ENCODE measurements around the gene ZRANB2.
A peak's percentile ranks its signal among the peaks of the same experiment; 100 is the strongest.

The ZRANB2 gene, protein sequence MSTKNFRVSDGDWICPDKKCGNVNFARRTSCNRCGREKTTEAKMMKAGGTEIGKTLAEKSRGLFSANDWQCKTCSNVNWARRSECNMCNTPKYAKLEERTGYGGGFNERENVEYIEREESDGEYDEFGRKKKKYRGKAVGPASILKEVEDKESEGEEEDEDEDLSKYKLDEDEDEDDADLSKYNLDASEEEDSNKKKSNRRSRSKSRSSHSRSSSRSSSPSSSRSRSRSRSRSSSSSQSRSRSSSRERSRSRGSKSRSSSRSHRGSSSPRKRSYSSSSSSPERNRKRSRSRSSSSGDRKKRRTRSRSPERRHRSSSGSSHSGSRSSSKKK

DNA sequence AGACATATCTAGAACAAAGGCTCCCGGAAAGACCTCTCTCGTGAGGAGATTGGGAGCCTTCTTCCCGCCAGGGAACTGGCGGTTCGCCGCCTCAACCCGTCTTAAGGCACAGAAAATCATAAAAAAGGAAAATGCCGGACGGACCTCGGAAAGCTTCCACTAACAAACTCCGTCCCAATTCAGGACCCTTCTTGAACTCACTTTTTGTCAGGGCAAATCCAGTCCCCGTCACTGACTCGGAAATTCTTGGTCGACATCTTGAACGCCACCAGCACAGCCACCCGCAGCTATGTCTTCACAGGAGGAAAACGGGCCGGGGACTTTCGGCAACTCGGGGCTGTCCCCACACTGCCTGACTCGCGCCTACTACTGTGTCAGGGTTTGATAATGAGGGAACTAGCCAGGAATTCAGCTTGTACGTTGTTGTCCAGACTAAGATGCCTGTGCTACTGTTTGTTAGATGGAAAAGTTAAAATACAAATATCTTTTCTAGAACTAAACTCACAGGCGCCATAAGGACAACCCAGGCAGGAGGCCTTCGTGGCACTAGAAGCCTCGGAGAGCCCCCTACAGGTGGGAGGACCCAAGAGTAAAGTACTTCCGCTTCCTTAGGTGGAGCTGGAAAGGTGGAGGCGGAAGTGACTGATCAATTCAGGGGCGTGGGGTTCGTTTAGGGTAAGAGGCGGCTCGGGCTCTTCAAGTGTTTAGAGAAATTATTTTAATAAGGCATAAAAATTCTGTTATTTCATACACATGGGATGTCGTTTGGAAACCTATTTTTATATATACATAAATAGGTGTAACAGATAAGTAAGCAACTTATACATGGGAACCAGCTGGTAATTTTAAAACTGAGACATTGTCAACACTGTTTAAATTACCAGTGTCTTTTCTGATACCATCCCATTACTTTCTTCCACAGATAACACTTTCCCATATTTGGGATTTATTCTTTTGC, at the start of gene ZRANB2:
Gene ZRANB2 (minus strand): TSS at position 297 of the 958 bp plus-strand sequence. CDS start 40 bp downstream, at position 257.
- DNase-seq (ENCODE audit: low read depth), result peak; percentile 94

GRCh38 chr1:71128060-71128459, 47.2 kb upstream of the ZRANB2 start:
- no peak for DNase-seq (ENCODE audit: low read depth)

DNA sequence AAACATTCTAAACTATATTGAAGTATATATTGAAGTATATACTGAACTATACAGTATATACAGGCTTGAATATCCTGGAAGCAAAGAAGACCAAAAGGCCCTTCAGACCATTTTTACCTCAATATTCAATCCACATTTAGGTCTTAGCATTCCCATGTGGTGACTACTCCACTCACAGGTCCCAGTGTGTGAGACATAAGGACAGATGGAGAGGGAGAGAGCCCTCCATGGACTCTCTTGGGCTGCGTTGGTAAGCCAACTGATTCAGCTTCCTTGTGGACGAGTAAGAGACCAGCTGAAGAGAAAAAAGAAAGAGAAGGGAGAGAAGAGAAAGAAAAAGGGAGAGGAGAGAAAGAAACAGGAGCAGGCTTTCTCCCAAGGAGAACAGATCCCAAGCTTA, 37.3 kb upstream of the ZRANB2 start:
- no peak for DNase-seq (ENCODE audit: low read depth)

GRCh38 chr1:71116729-71117128, 35.9 kb upstream of the ZRANB2 start:
- DNase-seq (ENCODE audit: low read depth), result no peak

DNA sequence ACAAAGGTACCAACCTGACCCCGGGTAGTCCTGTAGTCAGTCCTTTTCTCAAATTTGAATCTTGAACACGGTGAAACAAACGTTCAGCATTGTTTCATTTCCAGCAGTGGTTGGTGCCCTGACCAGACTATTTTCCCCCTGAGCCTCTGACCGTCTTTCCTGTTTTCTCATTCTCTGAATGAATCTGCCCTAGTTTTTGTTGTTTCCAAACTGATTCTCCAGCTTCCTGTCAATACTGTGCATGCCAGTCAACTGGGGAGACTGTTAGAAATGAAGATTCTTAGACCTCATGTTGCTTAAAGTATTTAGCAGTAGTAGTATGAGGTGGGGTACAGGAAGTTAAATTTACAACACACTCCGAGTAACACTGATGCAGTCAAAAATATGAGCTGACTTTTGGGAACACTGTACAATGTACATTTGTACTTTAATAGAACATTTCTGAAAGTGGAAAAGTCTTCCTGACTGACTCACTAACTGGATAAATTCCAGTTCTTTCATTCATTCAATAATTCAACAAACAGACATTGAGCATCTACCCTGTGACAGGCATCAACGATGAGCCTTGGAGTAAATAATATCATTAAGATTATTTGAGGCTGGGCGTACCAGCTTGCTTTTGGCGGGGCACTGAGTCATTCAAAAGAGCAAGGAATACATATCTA, 26.0 kb upstream of the ZRANB2 start:
- DNase-seq (ENCODE audit: low read depth), result peak; percentile 8

DNA sequence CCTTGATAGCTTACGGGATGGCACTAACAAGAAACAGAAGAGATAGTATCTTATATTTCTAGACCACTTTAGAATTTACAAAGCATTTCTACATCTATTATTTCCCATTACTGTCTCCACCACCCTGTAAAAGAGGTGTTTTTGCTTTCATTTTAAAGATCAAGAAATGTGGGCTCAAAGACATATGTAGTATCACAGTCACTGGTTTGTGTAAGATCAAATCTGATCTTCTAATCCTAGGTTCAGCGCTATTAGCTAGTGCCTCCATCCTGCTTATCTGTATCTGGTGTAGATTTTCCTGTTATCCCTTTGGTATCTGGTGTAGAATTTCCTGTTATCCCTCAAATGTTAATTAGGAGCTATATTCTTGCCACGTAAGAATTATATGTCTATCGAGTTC, 23.6 kb upstream of the ZRANB2 start:
- DNase-seq (ENCODE audit: low read depth), result no peak

- DNase-seq (ENCODE audit: low read depth), result no peak
Measured at GRCh38 chr1:71101839-71102376, 21.1 kb upstream of the ZRANB2 start.

GRCh38 chr1:71097428-71097827, 16.6 kb upstream of the ZRANB2 start:
- no peak for DNase-seq (ENCODE audit: low read depth)

GRCh38 chr1:71094913-71095312, 14.1 kb upstream of the ZRANB2 start:
- DNase-seq (ENCODE audit: low read depth), result no peak

DNA sequence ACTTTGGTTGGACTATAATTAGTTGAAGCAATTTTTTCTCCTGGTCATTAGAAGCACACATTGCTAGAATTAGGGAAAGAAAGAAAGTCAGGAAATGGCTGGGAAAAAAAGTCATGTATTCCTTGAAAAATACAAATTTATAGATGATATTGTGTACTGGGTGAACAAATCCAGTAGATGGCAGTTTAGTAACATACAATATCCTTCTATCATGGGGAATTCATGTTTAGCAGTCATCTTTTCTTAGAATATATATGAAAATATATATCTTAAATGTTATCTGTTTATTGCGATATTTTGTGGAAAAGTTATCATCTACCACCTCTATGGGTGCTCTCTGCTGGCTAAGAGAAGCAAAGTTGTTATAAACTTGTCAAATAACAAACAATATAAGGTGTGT, 13.1 kb upstream of the ZRANB2 start:
- DNase-seq (ENCODE audit: low read depth), result peak; percentile 37

- peak; percentile 73 for DNase-seq (ENCODE audit: low read depth)
Measured at GRCh38 chr1:71089536-71090270, 8.9 kb upstream of the ZRANB2 start.

GRCh38 chr1:71088645-71089287, 7.9 kb upstream of the ZRANB2 start:
- DNase-seq (ENCODE audit: low read depth), result no peak

- DNase-seq (ENCODE audit: low read depth), result no peak
Measured at GRCh38 chr1:71087713-71088112, 6.9 kb upstream of the ZRANB2 start.

DNA sequence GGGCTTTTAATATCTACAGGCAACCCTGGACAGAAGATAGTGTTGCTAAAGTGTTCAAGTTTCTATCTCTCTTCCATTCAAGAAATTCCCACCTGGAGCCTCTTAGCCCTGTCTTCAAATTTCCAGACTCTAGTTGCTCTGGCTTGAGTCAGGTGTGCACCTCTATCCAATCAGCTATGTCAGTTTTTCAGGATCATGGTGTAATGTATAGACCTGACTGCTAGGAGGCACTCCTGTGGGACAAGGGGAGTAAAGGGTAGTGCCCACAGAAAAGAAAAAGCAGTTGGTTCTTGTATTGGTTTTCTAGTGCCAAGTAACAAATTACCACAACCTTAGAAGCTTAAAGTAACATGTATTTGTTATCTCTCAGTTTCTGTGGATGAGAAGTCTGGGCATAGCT, 6.2 kb upstream of the ZRANB2 start:
- no peak for DNase-seq (ENCODE audit: low read depth)

GRCh38 chr1:71086331-71086730, 5.5 kb upstream of the ZRANB2 start:
- peak; percentile 65 for DNase-seq (ENCODE audit: low read depth)

- peak; percentile 77 for DNase-seq (ENCODE audit: low read depth)
Measured at GRCh38 chr1:71083271-71083670, 2.4 kb upstream of the ZRANB2 start.

GRCh38 chr1:71081697-71082080, 854 bp upstream of the ZRANB2 start:
- peak; percentile 82 for DNase-seq (ENCODE audit: low read depth)

GRCh38 chr1:71080230-71080738, 551 bp downstream of the ZRANB2 start:
- DNase-seq (ENCODE audit: low read depth), result no peak

DNA sequence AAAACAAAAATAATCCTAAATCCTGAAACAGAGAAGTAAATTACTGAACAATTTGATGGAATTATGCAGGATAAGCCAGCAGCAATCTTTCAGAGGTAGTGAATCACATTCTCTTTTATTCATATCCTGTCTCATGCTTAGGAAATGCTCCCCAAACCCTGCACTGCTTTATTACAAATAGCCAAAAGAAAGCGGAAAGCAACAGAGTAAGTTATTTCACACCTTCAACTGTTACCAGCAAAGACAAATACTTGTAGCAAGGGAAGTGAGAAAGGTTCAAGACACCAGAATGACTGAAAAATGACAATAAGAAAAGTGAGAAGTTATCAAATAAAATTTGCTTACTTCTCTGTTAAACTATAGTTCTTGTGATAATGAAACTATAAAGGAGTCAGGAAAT, 6.2 kb downstream of the ZRANB2 start:
- no peak for DNase-seq (ENCODE audit: low read depth)

- DNase-seq (ENCODE audit: low read depth), result no peak
Measured at GRCh38 chr1:71072273-71072672, 8.6 kb downstream of the ZRANB2 start.

DNA sequence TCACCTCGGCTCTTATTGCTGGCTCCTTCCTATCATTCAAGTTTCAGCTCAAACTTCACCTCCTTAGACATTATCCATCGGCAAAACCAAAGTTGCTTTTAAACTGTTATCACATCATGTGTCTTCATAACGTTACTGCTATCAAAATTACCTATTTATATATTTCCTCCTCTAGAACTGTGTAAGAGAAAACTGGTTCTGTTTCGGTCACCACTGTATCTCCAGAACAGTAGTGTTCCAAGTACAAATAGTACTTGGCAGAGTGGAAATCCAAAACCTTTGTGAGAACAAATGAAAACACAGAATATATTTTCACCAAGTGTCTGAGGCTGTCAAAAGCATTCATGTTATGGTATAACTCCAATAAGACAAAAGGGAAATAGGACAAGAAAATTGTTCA, 9.1 kb downstream of the ZRANB2 start:
- DNase-seq (ENCODE audit: low read depth), result no peak
